Neural crest cell (in vitro differentiated cells): ENCODE measurements around the gene LILRB2. TPM values are rescaled to one million over a fixed set of nuclear protein-coding genes. Genes with fewer than 3 reads are reported as not detected.
"Not testable (repeated sequence)": the region's sequence is repeated elsewhere in the genome, so short reads cannot be mapped to it uniquely, and the experiment has no call there.

Experiments
- DNase-seq: peaks from one replicate; pipeline ENCODE4 v3.0.0; 2021; ENCODE audit warnings: low read depth, mixed read lengths, low spot score
- H3K27ac Mint-ChIP-seq: one replicate; pipeline ENCODE4 v1.8.0; 2021; ENCODE audit warnings: mild to moderate bottlenecking, mixed read lengths; ENCODE audit not compliant: unreplicated experiment
- H3K27me3 Mint-ChIP-seq: 2 replicates; pipeline ENCODE4 v1.8.0; 2021; ENCODE audit warnings: low read depth, mild to moderate bottlenecking, mixed read lengths
- H3K36me3 Mint-ChIP-seq: 2 replicates; pipeline ENCODE4 v1.8.0; 2021; ENCODE audit warnings: low read depth, mild to moderate bottlenecking, mixed read lengths
- H3K4me1 Mint-ChIP-seq: 2 replicates; pipeline ENCODE4 v1.8.0; 2021; ENCODE audit warnings: mixed read lengths
- H3K4me3 Mint-ChIP-seq: one replicate; pipeline ENCODE4 v1.8.0; 2021; ENCODE audit warnings: mild to moderate bottlenecking, mixed read lengths
- H3K9me3 Mint-ChIP-seq: 2 replicates; pipeline ENCODE4 v1.8.0; 2021; ENCODE audit warnings: mixed read lengths
- total RNA-seq: library from RNA; stranded (reverse); gene quantifications from 2 replicates; pipeline ENCODE4 v1.2.1, GENCODE V29; 2021
- TF ChIP-seq, protein P1 (sequence below): fragments of 200-600 bp; sonication (generic); conservative IDR thresholded peaks from 2 replicates; pipeline ENCODE4 v1.5.0; 2021; ENCODE audit warnings: antibody characterized with exemption, mild to moderate bottlenecking

The LILRB2 gene
- total RNA-seq, 1 donor from 2014 or later = not detected

DNA sequence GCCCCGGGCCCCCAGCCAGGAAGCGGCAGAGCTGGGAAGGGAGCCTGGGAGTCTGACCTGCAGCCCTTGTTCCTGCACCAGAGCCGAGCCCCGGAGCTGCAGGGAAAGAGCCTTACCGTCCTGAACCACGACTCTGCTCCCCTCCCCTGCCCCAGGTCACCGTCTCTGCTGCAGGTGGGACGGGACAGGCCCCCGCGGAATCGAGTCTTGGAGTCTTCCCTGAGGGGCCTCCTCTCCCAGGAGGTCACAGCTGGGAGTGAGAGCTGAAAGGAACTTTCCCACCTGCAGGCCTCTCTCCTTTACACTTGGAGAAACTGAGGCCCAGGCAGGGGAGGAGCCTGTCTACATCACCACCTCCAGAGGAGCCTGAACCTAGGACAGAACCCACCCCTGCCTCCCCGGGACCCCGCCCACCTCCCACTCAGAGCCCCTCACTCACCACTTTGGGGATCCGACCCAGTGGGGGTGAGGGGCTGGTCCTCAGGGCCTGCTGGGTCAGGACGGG lies 3.7 kb downstream of the LILRB2 start:
- DNase-seq, H3K9me3 Mint-ChIP-seq, H3K27ac Mint-ChIP-seq, H3K4me3 Mint-ChIP-seq, H3K4me1 Mint-ChIP-seq, H3K36me3 Mint-ChIP-seq: not testable (repeated sequence)
- peaks cover 44% of the 10 kb centered on the region for H3K27me3 Mint-ChIP-seq

DNA sequence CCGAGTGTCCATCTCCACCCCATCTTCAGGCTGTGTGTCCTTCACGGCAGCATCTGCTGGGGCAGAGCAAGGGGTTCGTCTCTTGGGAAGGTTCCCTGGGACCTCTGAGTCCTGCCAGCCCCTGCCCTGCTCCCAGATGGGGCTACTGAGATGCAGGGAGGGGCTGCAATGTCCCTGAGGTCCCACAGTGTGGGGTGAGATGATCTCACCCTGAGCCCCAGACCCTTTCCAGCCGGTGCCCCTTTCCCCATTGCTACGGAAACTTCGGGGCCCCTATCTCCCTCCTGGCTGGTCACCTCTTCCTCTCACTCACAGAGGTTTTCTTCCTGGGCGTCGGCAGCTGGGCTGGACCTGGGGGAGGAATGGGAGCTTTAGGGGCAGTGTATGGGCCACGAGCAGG lies 5.0 kb downstream of the LILRB2 start:
- TF ChIP-seq, protein P1, sequence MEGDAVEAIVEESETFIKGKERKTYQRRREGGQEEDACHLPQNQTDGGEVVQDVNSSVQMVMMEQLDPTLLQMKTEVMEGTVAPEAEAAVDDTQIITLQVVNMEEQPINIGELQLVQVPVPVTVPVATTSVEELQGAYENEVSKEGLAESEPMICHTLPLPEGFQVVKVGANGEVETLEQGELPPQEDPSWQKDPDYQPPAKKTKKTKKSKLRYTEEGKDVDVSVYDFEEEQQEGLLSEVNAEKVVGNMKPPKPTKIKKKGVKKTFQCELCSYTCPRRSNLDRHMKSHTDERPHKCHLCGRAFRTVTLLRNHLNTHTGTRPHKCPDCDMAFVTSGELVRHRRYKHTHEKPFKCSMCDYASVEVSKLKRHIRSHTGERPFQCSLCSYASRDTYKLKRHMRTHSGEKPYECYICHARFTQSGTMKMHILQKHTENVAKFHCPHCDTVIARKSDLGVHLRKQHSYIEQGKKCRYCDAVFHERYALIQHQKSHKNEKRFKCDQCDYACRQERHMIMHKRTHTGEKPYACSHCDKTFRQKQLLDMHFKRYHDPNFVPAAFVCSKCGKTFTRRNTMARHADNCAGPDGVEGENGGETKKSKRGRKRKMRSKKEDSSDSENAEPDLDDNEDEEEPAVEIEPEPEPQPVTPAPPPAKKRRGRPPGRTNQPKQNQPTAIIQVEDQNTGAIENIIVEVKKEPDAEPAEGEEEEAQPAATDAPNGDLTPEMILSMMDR = no peak
- Mint-ChIP-seq H3K9me3 (no peaks in the 10 kb centered on the region), H3K27ac (no peak overlapping the region), H3K36me3 (no peaks in the 10 kb centered on the region), H3K4me1 (no peaks in the 10 kb centered on the region), H3K27me3 (peaks cover 44% of the 10 kb centered on the region), H3K4me3 (no peak overlapping the region)
- no peak for DNase-seq

DNA sequence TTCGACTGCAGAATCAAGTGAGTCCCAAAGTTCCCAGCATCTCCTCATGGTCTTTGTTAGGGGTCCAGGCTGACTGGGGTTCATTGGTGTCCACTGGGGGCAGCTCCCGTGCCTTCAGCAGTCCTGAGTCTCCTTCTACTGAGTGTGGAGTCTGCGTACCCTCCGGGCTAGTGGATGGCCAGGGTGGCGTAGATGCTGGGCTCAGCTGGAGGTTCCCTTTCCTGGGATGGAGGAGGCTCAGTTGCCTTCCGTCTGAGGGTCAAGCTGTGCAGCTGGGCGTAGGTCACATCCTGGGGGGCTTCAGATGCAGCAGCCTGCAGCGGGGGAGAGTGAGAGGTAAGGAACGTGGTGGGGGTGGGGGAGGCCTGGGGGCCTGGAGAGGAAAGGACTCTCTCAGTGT lies 6.4 kb downstream of the LILRB2 start:
- not testable (repeated sequence) for H3K27ac Mint-ChIP-seq

DNA sequence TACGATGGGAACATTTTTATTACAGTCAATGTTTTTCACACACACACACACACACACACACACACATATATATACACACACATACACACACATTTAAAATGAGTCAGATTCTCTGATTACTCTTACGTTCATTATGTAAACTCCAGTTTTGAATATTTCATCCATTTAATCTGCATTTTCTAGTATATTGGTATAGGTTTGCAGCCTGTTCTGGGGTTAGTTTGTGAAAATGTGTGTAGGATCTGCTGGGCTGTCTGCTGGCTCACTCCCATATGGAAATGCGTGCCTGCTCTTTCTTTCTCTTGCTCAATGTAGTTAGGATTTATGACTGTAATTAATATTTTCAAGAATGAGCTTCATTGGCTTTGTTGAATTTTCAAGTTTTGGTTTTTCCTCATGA lies 7.1 kb downstream of the LILRB2 start:
- Mint-ChIP-seq H3K27ac (no peak overlapping the region), H3K4me1 (no peaks in the 10 kb centered on the region), H3K4me3 (no peak overlapping the region), H3K9me3 (no peaks in the 10 kb centered on the region), H3K36me3 (no peaks in the 10 kb centered on the region), H3K27me3 (peaks cover 47% of the 10 kb centered on the region)
- no peak for DNase-seq
- TF ChIP-seq, protein P1 = no peak

More for the DNA sequence above, 6.4 kb downstream of the LILRB2 start:
- not testable (repeated sequence) for H3K36me3 Mint-ChIP-seq, H3K4me3 Mint-ChIP-seq, DNase-seq, H3K9me3 Mint-ChIP-seq, H3K4me1 Mint-ChIP-seq
- peaks cover 42% of the 10 kb centered on the region for H3K27me3 Mint-ChIP-seq

DNA sequence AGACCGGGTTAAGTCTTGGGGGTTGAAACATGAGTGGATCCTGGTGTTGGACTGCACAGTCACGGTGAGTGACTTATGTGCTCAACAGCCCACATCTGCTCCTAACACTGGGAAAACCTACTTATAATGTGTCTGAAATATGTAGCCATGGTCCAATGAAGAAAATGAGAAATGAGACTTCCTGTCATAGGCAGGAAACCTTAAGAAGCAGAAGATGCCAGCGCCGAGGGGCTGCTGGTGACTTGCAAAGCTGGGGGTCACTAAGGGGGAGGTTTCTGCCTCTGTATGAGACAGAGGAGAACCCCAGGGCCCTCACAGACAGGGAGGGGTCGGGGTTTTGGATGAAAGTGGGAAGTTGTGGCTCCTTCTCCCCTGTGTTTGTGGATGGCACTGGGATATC lies 8.7 kb downstream of the LILRB2 start:
- H3K27ac Mint-ChIP-seq, DNase-seq, H3K9me3 Mint-ChIP-seq, H3K4me1 Mint-ChIP-seq, H3K4me3 Mint-ChIP-seq, H3K36me3 Mint-ChIP-seq: not testable (repeated sequence)
- H3K27me3 Mint-ChIP-seq = peaks cover 62% of the 10 kb centered on the region

DNA sequence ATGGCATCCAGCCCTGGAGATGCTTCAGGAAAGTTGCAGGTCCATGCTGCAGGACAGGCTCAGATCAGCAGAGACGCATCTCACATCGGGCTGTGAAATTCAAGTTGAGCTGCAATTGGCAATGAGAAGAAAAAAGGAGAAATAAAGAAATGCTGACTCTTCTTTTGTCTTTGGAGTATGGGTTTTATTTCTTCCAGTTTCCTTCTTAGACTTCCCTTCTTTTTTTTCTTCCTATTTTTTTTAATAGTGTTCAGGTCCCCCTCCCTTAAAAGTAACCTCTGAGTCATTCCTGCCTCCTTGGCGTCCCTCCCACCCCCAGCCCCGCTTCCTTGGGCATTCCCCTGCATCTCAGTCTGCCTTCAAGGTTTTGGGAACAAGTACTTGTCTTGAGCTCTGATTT lies 9.3 kb downstream of the LILRB2 start:
- not testable (repeated sequence) for DNase-seq

DNA sequence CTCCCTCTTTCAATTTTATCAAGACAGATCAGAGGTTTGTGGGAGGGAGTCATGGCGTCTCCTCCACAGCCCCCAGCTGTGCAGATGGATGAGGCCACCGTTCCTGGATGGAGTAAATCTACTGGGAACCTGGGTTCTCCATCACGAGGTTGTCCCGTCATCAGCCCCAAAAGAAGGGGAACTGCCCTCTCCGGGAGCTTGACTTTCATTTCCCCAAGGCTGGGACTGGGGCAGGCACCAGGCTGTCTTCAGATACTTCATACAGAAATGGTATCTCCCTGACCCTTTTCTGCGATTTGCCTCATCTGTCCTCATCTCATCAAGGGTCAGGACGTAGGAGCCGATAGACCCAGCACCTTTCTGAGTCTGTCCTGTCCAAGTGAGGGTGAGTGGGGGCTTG lies 9.8 kb downstream of the LILRB2 start:
- Mint-ChIP-seq H3K27ac (no peak overlapping the region), H3K27me3 (peaks cover 62% of the 10 kb centered on the region), H3K9me3 (no peaks in the 10 kb centered on the region), H3K4me1 (no peaks in the 10 kb centered on the region), H3K4me3 (no peak overlapping the region), H3K36me3 (no peaks in the 10 kb centered on the region)
- TF ChIP-seq, protein P1 = no peak
- no peak for DNase-seq

More for the DNA sequence above, 9.3 kb downstream of the LILRB2 start:
- not testable (repeated sequence) for H3K27ac Mint-ChIP-seq, H3K36me3 Mint-ChIP-seq, H3K9me3 Mint-ChIP-seq, H3K4me1 Mint-ChIP-seq, H3K4me3 Mint-ChIP-seq
- H3K27me3 Mint-ChIP-seq = peaks cover 61% of the 10 kb centered on the region

DNA sequence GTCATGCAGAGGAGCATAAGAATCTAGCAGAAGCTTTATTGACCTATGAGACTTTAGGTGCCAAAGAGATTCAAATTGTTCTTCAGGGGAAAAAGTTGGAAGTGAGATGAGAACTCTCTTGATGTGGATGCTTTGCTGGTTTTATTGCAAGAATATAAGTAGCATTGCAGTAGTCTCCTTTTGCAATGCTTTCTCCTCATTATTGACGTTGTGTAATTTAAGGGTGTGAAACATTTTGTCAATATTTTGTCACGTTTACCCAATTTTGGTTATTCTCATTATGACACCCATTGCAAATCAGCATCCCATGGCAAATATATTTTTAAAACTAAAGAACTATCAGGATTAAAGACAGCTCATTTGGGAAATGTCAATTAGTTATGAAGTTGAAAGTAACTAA lies 12.0 kb downstream of the LILRB2 start:
- Mint-ChIP-seq H3K27ac (no peak overlapping the region), H3K36me3 (no peaks in the 10 kb centered on the region), H3K27me3 (peaks cover 67% of the 10 kb centered on the region), H3K4me1 (peaks cover 3% of the 10 kb centered on the region), H3K9me3 (no peaks in the 10 kb centered on the region), H3K4me3 (no peak overlapping the region)
- TF ChIP-seq, protein P1 = no peak
- DNase-seq = no peak
